ENCODE results near the gene EAF2. TPM values are rescaled to one million over a fixed set of nuclear protein-coding genes. Genes with fewer than 3 reads are reported as not detected.

The EAF2 gene
- total and polyA plus RNA-seq, 2 of the 13 experiments (the other 11 are each of a cell fraction or from before 2014, with no cell fraction given), result 4.0 to 14.6 TPM

GRCh38 chr3:121918779-121919483 is 83.9 kb downstream of the EAF2 start (continued):
- no peak for TF ChIP-seq DZIP1 (CRISPR knock-in tag; IDR thresholded peaks at IDR 0.05)
- no peak for TF ChIP-seq NR3C1 (CRISPR knock-in tag; IDR thresholded peaks at IDR 0.05)
- TF ChIP-seq ZNF691 (CRISPR knock-in tag; IDR thresholded peaks at IDR 0.05; ENCODE audit: borderline replicate concordance, low read depth), result no peak
- TF ChIP-seq RXRA (CRISPR knock-in tag; IDR thresholded peaks at IDR 0.05), result no peak
- no peak for TF ChIP-seq NR2F6 (IDR thresholded peaks at IDR 0.05)
- TF ChIP-seq NR2F6 (CRISPR knock-in tag; IDR thresholded peaks at IDR 0.05), result no peak
- TF ChIP-seq TBP (CRISPR knock-in tag; IDR thresholded peaks at IDR 0.05), result no peak
- no peak for TF ChIP-seq SNRNP70 (IDR thresholded peaks at IDR 0.05; ENCODE audit: low read depth, low read length)

- no peaks in the 10 kb centered on the region for H3K36me3 ChIP-seq (replicated peaks in 1 of 2; ENCODE audit: control insufficient read depth in 1 of 2, insufficient read depth in 2 of 2, low read length in 2 of 2)
- FAIRE-seq (no peak), DNase-seq (ENCODE audit: low spot score) (no peak), ATAC-seq (no peak)
- in situ Hi-C loops (cut with HindIII; ENCODE audit: extremely low pct_ligation_motif_present, low pct_unique_long_range_greater_than_20kb), result no loop called here
- H3K27me3 ChIP-seq (ENCODE audit: control insufficient read depth in 1 of 2, insufficient read depth in 2 of 2, low read length in 2 of 2), result no peaks in the 10 kb centered on the region
- no peaks in the 10 kb centered on the region for H3K4me1 ChIP-seq (ENCODE audit: insufficient read depth, low read length)
- no peak overlapping the region for H3K9ac ChIP-seq (ENCODE audit: insufficient read depth, low read depth, low read length)
- no peak overlapping the region for H3K27ac ChIP-seq (ENCODE audit: extremely low read length, insufficient read depth, low read length)
- 91% methylated on average over 3 of the region's 3 CpGs for WGBS (ENCODE audit: low lambda C conversion rate)
- H2AFZ ChIP-seq (ENCODE audit: low read length), result no peak overlapping the region
- H3K4me3 ChIP-seq (replicated peaks in 1 of 3; ENCODE audit: insufficient read depth in 1 of 3, low read depth in 2 of 3, low read length in 3 of 3), result no peak overlapping the region
- H3K9me3 ChIP-seq (ENCODE audit: low read length), result no peaks in the 10 kb centered on the region
- TF ChIP-seq CC2D1A (CRISPR knock-in tag; IDR thresholded peaks at IDR 0.05), result no peak
- TF ChIP-seq CREM (IDR thresholded peaks at IDR 0.05), result no peak
- TF ChIP-seq CREM (CRISPR knock-in tag; IDR thresholded peaks at IDR 0.05), result no peak
- TF ChIP-seq SP4 (CRISPR knock-in tag; IDR thresholded peaks at IDR 0.05), result no peak
- no peak for TF ChIP-seq ZNF44 (CRISPR knock-in tag; IDR thresholded peaks at IDR 0.05)
- TF ChIP-seq MYNN (CRISPR knock-in tag; IDR thresholded peaks at IDR 0.05; ENCODE audit: low read depth), result no peak
- no peak for TF ChIP-seq FOXP1 (IDR thresholded peaks at IDR 0.05)
- no peak for TF ChIP-seq FOXP1 (CRISPR knock-in tag; IDR thresholded peaks at IDR 0.05)
- no peaks in the 10 kb centered on the region for H3K79me2 ChIP-seq (ENCODE audit: insufficient read depth, low read length)
- CTCF ChIA-PET (ENCODE audit: low intra/inter-chr PET ratio, low total read pairs), result no interaction called here
- no TSS peak for BruUV-seq (replicated peaks)
- POLR2A ChIA-PET, result no interaction called here
- intact Hi-C loops (cut with micrococcal nuclease; ENCODE audit: unreplicated experiment), result no loop called here
- H3K4me2 ChIP-seq (ENCODE audit: low read depth, low read length), result no peak overlapping the region
- H4K20me1 ChIP-seq (ENCODE audit: insufficient read depth, low read length), result no peaks in the 10 kb centered on the region
Measured at GRCh38 chr3:121924734-121925133, 89.7 kb downstream of the EAF2 start.

All from HepG2 (cell line).